Measurements from ENCODE around the gene BARHL2. TPM values are rescaled to one million over a fixed set of nuclear protein-coding genes. Genes with fewer than 3 reads are reported as not detected.

Gene BARHL2
- total and polyA plus RNA-seq, 2 of the 4 experiments (the other 2 are of a cell fraction): not detected

- H3K27me3 ChIP-seq (ENCODE audit: control insufficient read depth, insufficient read depth, low read length): peaks cover 39% of the 10 kb centered on the region
- H2BK20ac ChIP-seq (ENCODE audit: low read depth, low read length): no peak overlapping the region
- no peak overlapping the region for H2BK120ac ChIP-seq (ENCODE audit: low read depth, low read length)
- dilution Hi-C loops (cut with HindIII; ENCODE audit: low sequenced_read_pairs, unreplicated experiment): no loop called here
- H2BK15ac ChIP-seq (ENCODE audit: low read depth, low read length): no peak overlapping the region
- H3K79me1 ChIP-seq (ENCODE audit: low read depth in 1 of 2, low read length in 2 of 2): no peaks in the 10 kb centered on the region
- in situ Hi-C loops (cut with MboI; ENCODE audit: low sequenced_read_pairs): no loop called here
- H3K14ac ChIP-seq (replicated peaks; ENCODE audit: low read depth, low read length): no peak overlapping the region
- H3K23ac ChIP-seq (ENCODE audit: low read depth, low read length): no peak overlapping the region
- BruUV-seq (replicated peaks): no TSS peak
- no peak overlapping the region for H3K56ac ChIP-seq (ENCODE audit: extremely low read depth, insufficient read depth, low read length)
- no peaks in the 10 kb centered on the region for H3K36me3 ChIP-seq (ENCODE audit: control insufficient read depth, insufficient read depth, low read length)
- no peak overlapping the region for H3K9ac ChIP-seq (ENCODE audit: low read depth, low read length)
- whole genome bisulfite sequencing, 2 experiments (ENCODE audit: extremely low coverage in 2 of 2, insufficient read length in 1 of 2): 15% methylated on average over 7 of the region's 14 CpGs; no CpG with 5 or more reads in 1 of the 2 experiments
- ChIA-PET POLR2A (ENCODE audit: unreplicated experiment) (no interaction called here), CTCF (no interaction called here)
- ATAC-seq (ENCODE audit: low read depth) (no peak), DNase-seq (no peak)
- H3K4ac ChIP-seq (ENCODE audit: low read depth, low read length): no peak overlapping the region
- no peak overlapping the region for H4K5ac ChIP-seq (ENCODE audit: low read depth, low read length)
- no peak overlapping the region for H3K27ac ChIP-seq (ENCODE audit: insufficient read depth, low read length)
- no peak overlapping the region for H2BK5ac ChIP-seq (ENCODE audit: low read depth, low read length, poor library complexity, severe bottlenecking)
- H4K20me1 ChIP-seq (ENCODE audit: insufficient read depth, low read length): no peaks in the 10 kb centered on the region
- no peak overlapping the region for H3K4me2 ChIP-seq (ENCODE audit: low read depth, low read length)
- H2AK5ac ChIP-seq (ENCODE audit: low read depth, low read length): no peak overlapping the region
- TF ChIP-seq MXI1 (IDR thresholded peaks at IDR 0.05; ENCODE audit: borderline replicate concordance, low read depth, low read length): no peak
- H3K4me3 ChIP-seq (ENCODE audit: insufficient read depth, low read depth, low read length): no peak overlapping the region
- no peak overlapping the region for H2AFZ ChIP-seq (replicated peaks; ENCODE audit: low read length, poor library complexity)
- H4K8ac ChIP-seq (ENCODE audit: low read depth in 2 of 2, low read length in 2 of 2): no peak overlapping the region
- intact Hi-C loops (cut with micrococcal nuclease): no loop called here
- no peaks in the 10 kb centered on the region for H3K9me1 ChIP-seq (ENCODE audit: insufficient read depth, low read length)
- no peak overlapping the region for H4K91ac ChIP-seq (ENCODE audit: insufficient read depth, low read depth, low read length)
- no peaks in the 10 kb centered on the region for H3K9me3 ChIP-seq (ENCODE audit: control insufficient read depth, insufficient read depth, low read length)
- no peak overlapping the region for H3K18ac ChIP-seq (ENCODE audit: low read depth, low read length)
- no peak overlapping the region for H2AK9ac ChIP-seq (replicated peaks; ENCODE audit: low read depth, low read length, poor library complexity)
- H3K4me1 ChIP-seq (ENCODE audit: control insufficient read depth, insufficient read depth, low read length): no peaks in the 10 kb centered on the region
Measured at GRCh38 chr1:90704817-90705216, 12.3 kb downstream of the BARHL2 start.

Data from IMR-90 (cell line).